ENCODE data around the gene KRTAP1-5.
"Not testable (repeated sequence)": the region's sequence is repeated elsewhere in the genome, so short reads cannot be mapped to it uniquely, and the experiment has no call there.

KRTAP1-5 gene

DNA sequence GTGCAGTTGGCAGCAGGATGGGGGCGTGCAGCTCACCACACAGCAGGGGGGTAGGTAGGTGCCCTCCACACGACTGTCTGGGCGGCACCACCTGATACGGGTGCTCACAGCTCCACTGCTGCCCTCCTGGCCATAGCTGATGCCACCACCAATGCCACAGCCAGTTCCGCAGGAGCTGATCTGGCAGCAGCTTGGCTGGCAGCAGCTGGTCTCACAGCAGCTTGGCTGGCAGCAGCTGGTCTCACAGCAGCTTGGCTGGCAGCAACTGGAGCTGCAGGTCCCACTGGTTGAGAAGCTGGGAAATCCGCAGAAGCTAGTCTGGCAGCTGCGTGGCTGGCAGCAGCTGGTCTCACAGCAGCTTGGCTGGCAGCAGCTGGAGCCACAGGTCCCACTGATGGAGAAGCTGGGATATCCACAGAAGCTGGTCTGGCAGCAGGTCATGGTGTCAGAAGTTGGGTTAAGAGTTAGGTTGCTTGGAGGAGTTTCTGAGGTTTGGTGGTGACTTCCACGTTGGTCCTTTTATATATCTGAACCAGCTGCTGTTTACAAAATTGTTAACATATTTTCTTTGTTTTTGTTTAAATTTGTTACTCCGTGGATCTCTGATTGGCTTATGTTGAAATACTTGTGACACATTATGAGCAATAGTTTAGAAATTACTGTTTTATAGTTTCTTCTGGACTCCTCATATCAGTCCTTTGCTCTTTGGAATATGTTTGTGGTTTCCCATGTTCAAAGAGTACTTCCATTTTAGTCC is at the start of gene KRTAP1-5:
Gene KRTAP1-5, minus strand, starts transcription at position 494 of the 757 bp plus-strand sequence. Its CDS starts 53 bp downstream, at position 441.
- no peak for DNase-seq (ENCODE audit: low read depth in 2 of 2)

DNA sequence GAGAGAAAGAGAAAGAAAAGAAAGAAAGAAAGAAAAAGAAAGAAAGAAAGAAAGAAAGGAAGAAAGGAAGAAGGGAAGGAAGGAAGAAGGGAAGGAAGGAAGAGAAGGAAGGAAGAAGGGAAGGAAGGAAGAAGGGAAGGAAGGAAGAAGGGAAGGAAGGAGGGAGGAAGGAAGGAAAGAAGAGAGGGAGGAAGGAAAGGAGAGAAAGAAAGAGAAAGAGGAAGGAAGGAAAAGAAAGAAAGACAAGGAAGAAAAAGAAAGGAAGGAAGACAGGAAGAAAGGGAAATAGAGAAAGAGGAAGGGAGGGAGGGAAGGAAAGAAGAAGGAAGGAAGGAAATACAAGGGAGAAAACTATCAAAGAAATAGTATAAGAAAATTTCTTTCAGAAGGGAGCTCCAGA is 49.8 kb upstream of the KRTAP1-5 start:
- DNase-seq (ENCODE audit: low read depth in 2 of 2) = no peak

DNA sequence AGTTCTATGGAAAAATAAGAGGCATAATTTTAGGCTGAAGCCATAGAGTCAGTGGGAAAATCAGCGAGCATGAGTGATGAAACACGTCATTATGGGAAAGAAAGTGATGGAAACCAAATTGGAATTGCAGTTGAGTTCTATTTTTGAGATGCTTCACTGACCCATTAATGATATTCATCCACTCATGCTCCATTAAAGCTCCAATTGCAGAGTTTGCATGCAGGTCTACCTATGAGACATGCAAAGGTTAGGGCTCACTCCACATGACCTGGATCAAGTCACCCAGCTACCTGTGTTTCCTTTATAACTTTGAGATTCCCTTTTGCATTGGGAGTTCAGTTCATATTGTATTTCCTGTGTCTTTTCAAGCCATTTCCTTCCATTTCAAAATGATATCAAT is 46.7 kb upstream of the KRTAP1-5 start:
- DNase-seq (ENCODE audit: low read depth in 2 of 2) = no peak

GRCh38 chr17:41071606-41072360 is 44.8 kb upstream of the KRTAP1-5 start:
- no peak for DNase-seq (ENCODE audit: low read depth in 2 of 2)

GRCh38 chr17:41069031-41069430 is 42.0 kb upstream of the KRTAP1-5 start:
- no peak for DNase-seq (ENCODE audit: low read depth in 2 of 2)

DNA sequence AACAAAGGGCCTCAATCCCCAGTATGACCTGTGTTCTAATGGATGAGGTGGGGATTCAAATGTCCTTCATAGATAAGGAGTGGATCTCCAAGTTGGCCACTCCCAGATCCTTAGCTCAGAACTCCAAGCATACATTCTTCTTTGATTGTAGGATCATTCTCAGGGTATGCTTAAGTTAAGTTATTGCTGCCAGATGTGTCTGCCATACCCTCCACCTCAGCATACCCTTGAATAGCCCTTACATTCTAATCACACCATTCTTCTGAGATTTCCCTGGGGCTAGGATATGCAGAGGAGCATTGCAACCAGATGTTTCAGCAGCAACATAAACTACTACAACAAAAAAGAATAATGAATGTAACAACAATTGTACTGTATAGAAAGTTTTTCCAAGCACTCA is 40.3 kb upstream of the KRTAP1-5 start:
- no peak for DNase-seq (ENCODE audit: low read depth in 2 of 2)

DNA sequence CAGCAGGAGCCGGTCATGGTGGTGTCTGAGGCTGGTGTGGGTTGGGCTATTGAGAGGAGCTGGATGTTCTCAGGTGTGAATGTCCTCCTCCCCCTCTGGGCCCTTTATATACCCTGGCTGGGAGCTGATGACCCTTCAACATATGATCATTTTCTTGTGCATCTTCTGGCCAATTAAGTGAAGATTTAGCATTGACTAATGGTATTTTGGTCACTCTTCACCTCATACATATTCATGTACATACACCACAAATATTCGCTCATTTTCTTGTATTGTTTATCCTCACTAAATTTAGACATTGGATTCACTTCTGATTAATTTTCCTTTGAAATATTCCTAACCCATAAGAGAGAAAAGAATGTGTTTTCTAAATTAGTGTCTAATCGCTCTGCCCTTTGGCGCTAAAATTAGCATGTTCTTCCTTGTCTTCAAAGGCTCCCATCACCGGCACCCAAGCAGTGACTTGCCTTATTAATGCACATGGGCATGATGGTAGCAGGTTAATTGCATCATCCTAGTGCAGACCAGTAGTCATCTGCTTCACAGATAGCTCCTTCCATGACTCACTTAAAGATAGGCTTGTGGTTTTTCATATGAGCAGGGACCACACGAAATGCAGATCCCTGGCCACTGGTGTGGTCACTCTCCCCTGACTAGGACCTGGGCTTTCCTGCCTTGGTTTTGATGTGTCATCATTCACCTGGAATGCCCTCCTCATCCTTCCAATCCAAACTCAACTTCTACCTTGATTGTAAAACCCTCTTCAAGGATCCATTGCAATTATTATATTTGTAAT is 39.0 kb upstream of the KRTAP1-5 start, which contains the start of gene KRTAP2-4:
Gene KRTAP2-4, minus strand, starts transcription at position 51 of the 796 bp plus-strand sequence. Its CDS starts 34 bp downstream, at position 17.
- no peak for DNase-seq (ENCODE audit: low read depth in 2 of 2)

- DNase-seq (ENCODE audit: low read depth in 2 of 2) = not testable (repeated sequence)
These were observed 38.1 kb upstream of the KRTAP1-5 start for GRCh38 chr17:41065016-41065689.

- no peak for DNase-seq (ENCODE audit: low read depth in 2 of 2)
These were observed 37.3 kb upstream of the KRTAP1-5 start for GRCh38 chr17:41064301-41064700.

DNA sequence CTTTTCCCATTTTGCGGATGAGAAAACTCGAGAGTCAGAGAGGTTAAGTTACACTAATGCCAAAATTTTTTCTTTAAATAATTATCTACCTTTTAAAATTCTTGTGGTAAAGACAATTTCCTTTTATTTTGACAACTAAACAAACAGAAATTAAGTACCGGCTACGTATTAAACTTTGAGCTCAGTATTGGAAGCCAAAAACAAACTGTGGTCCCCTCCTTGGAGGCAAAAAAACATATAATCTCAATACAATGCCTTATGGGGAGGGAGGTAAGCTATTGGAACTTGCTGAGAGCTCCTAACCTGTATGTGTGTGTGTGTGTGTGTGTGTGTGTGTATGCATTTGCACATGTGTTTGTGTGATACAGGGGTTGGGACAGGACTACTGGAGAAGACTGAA is 36.4 kb upstream of the KRTAP1-5 start:
- no peak for DNase-seq (ENCODE audit: low read depth in 2 of 2)

DNA sequence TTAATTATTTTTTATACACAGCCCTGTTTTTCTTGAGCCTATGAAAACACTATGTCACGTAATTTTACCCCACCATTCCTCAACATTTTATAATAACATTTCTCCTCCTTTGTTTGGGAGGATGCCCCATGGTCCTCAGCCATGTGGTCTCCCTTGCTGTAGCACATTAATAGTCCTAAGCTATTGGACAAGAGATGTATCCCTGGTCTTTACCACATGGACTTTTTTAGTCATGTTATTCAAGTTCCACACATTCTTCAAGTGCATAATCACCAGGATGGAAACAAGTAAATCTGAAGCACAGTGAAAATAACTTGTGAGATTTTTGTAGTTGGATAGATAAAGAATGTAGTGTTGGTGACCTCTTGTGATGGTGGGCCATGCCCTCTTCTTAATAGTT is 35.0 kb upstream of the KRTAP1-5 start:
- DNase-seq (ENCODE audit: low read depth in 2 of 2) = no peak

DNA sequence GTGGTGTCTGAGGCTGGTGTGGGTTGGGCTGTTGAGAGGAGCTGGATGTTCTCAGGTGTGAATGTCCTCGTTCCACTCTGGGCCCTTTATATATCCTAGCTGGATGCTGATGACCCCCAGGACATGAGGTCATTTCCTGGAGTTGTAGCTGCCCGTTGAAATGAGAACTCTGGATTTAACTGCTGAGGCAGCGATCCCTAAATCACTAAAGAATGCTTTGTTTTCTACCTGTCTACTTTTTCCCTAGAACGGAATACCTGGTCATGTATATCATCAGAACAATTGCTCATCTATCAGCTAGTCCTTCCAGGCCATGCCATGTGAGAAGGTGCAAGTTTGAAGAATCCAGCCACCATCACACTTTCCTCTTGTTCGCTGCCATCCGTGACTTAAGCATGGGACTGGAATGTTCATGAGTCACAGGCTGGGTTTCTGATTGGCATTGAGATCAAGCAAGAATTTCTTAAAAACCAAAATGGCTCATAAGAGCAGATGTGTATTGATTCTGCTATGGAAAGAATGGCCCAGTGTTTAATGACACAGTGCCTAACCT is 33.1 kb upstream of the KRTAP1-5 start, which contains the start of gene KRTAP2-3:
Gene KRTAP2-3, minus strand, starts transcription at position 63 of the 553 bp plus-strand sequence. CDS start 64 bp downstream, outside the sequence.
- no peak for DNase-seq (ENCODE audit: low read depth in 2 of 2)

GRCh38 chr17:41059276-41060051 is 32.5 kb upstream of the KRTAP1-5 start:
- DNase-seq (ENCODE audit: low read depth in 2 of 2) = not testable (repeated sequence)

GRCh38 chr17:41058741-41059140 is 31.7 kb upstream of the KRTAP1-5 start:
- no peak for DNase-seq (ENCODE audit: low read depth in 2 of 2)

GRCh38 chr17:41057547-41057946 is 30.5 kb upstream of the KRTAP1-5 start:
- DNase-seq (ENCODE audit: low read depth in 2 of 2) = no peak

DNA sequence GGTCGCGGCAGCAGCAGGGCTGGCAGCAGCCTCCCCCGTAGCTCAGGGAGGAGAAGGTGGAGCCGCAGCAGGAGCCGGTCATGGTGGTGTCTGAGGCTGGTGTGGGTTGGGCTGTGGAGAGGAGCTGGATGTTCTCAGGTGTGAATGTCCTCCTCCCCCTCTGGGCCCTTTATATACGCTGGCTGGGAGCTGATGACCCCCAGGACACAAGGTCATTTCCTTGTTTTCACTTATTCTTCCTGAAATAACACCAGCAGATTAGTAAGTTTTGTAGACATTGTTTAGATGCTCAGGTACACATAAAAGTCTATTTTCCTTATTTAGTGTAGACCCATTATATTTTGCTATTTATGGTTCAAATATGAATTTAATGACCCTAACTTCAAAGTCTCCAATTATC is 28.1 kb upstream of the KRTAP1-5 start, which contains the start of gene KRTAP2-2:
Gene KRTAP2-2, minus strand, starts transcription at position 101 of the 400 bp plus-strand sequence. Its CDS starts 19 bp downstream, at position 82.
- DNase-seq (ENCODE audit: low read depth in 2 of 2) = not testable (repeated sequence)

- not testable (repeated sequence) for DNase-seq (ENCODE audit: low read depth in 2 of 2)
These were observed 27.5 kb upstream of the KRTAP1-5 start for GRCh38 chr17:41054556-41054955.

DNA sequence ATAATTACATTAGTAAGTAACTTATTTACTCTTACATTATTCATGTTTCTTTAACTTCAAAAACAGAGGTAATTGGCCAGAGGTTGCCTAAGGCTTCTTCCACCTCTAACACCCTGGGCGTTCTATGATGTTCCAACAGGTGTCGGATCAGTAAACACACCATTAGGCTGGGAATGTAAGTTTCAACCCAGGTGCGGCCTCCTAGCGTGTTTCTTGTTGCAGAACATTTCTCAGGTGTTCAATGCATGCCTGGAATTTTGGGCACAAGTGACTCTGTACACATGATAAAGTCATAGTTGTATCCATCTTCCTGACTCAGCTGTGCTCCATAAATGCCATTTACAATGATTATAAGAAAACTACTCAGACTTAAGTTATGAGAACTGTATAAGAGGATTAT is 27.0 kb upstream of the KRTAP1-5 start:
- no peak for DNase-seq (ENCODE audit: low read depth in 2 of 2)

DNA sequence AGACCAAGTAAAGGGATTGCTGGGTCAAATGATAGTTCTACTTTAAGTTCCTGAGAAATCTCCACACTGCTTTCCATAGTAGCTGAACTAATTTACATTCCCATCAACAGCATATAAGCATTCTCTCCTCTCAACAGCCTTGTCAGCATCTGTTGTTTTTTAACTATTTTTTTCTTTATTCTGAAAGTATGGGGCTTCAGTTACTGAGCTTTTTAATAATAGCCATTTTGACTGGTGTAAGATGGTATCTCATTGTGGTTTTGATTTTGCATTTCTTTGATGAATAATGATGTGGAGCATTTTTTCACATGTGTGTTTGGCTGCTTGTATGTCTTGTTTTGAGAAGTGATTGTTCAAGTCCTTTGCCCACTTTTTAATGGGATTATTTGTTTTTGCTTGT is 25.6 kb upstream of the KRTAP1-5 start:
- no peak for DNase-seq (ENCODE audit: low read depth in 2 of 2)

DNA sequence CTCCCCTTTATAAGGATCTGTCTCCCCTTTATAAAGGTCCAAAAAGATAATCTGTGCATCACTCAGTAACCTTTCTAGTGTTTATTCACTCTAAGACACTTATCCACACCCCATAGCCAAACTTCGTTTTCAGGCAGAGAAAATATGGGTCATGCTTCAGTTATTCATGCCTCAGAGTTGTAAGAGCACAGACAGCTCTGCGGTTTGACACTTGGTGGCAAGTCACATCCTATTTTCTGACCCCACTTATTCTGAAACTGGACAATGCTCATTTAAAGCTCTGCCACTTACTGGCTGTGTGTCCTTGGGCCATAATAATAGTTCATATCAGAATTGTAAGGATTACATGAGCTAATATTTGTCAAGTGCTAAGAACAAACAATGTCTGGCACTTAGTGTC is 22.1 kb upstream of the KRTAP1-5 start:
- DNase-seq (ENCODE audit: low read depth in 2 of 2) = no peak
